MCF 10A (cell line): ENCODE measurements around the gene RALY. TPM values are rescaled to one million over a fixed set of nuclear protein-coding genes. Genes with fewer than 3 reads are reported as not detected.

ENCODE experiments used
- BruUV-seq: library from RNA; stranded (reverse); fragments of 400-500 nt; replicated peaks from 2 replicates; lab custom pipeline; 2021; lab: Mats Ljungman, UMichigan
- CTCF ChIA-PET: fragments of 300-600 bp; sonication (Branson Sonifier 250); formaldehyde crosslinking; extraction: SDS; loops from one replicate; lab custom pipeline; 2021; ENCODE audit warnings: antibody characterized with exemption, inconsistent platforms; lab: Yijun Ruan, JAX
- POLR2A ChIA-PET: fragments of 300-600, 350-650 bp; sonication (Branson Sonifier 250); formaldehyde crosslinking; extraction: SDS; loops from one replicate; lab custom pipeline; 2020; ENCODE audit warnings: antibody characterized with exemption, inconsistent platforms; lab: Yijun Ruan, JAX
- DNase-seq: peaks from one replicate; pipeline ENCODE4 v3.0.0-alpha.2; 2018; ENCODE audit not compliant: unreplicated experiment
- H3K27ac Mint-ChIP-seq: one replicate; pipeline ENCODE4 v1.8.0; 2022; ENCODE audit warnings: mild to moderate bottlenecking, low read depth, mixed read lengths; ENCODE audit not compliant: unreplicated experiment
- H3K27me3 Mint-ChIP-seq: one replicate; pipeline ENCODE4 v1.8.0; 2022; ENCODE audit warnings: mixed read lengths; ENCODE audit not compliant: insufficient read depth, unreplicated experiment
- H3K36me3 Mint-ChIP-seq: one replicate; pipeline ENCODE4 v1.8.0; 2022; ENCODE audit warnings: mild to moderate bottlenecking, moderate library complexity, mixed read lengths; ENCODE audit not compliant: insufficient read depth, unreplicated experiment
- H3K4me1 Mint-ChIP-seq: one replicate; pipeline ENCODE4 v1.8.0; 2022; ENCODE audit warnings: mixed read lengths; ENCODE audit not compliant: insufficient read depth, unreplicated experiment
- H3K4me3 Mint-ChIP-seq: one replicate; pipeline ENCODE4 v1.8.0; 2022; ENCODE audit warnings: mild to moderate bottlenecking, moderate library complexity, mixed read lengths; ENCODE audit not compliant: unreplicated experiment
- H3K9me3 Mint-ChIP-seq: one replicate; pipeline ENCODE4 v1.8.0; 2022; ENCODE audit warnings: mixed read lengths; ENCODE audit not compliant: unreplicated experiment
- intact Hi-C: fragments of 100-400 bp; cut with micrococcal nuclease; formaldehyde crosslinking; loops from 2 replicates; pipeline ENCODE4 v1.14.1; 2022
- total RNA-seq: library from RNA; stranded (reverse); gene quantifications from 2 replicates; pipeline ENCODE4 v1.2.3, GENCODE V29; 2022
- TF ChIP-seq, protein P1 (sequence below): fragments of 200-600 bp; IDR thresholded peaks from one replicate; pipeline ENCODE4 v1.8.0; 2022; ENCODE audit warnings: antibody characterized with exemption, mild to moderate bottlenecking; ENCODE audit not compliant: unreplicated experiment

RALY gene
- total RNA-seq, 1 experiment from 2014 or later, result 120 TPM

- Mint-ChIP-seq H3K9me3 (no peaks in the 10 kb centered on the region), H3K4me3 (no peak overlapping the region), H3K27me3 (no peaks in the 10 kb centered on the region), H3K27ac (no peak overlapping the region), H3K36me3 (peaks cover 54% of the 10 kb centered on the region), H3K4me1 (peaks cover 13% of the 10 kb centered on the region)
- no peak for DNase-seq
- ChIA-PET CTCF (interaction anchor here (1.1 to 2.1 kb wide), 4 partner anchors 9 to 145 kb away, joined by 3 to 13 read pairs (median 7); no protein-coding TSS in a partner anchor), POLR2A (interaction anchor here (1.5 kb wide), 1 partner anchor 34 kb away, joined by 6 read pairs; the partner anchor contains the start of gene EIF2S2)
- no TSS peak for BruUV-seq
- TF ChIP-seq, protein P1, sequence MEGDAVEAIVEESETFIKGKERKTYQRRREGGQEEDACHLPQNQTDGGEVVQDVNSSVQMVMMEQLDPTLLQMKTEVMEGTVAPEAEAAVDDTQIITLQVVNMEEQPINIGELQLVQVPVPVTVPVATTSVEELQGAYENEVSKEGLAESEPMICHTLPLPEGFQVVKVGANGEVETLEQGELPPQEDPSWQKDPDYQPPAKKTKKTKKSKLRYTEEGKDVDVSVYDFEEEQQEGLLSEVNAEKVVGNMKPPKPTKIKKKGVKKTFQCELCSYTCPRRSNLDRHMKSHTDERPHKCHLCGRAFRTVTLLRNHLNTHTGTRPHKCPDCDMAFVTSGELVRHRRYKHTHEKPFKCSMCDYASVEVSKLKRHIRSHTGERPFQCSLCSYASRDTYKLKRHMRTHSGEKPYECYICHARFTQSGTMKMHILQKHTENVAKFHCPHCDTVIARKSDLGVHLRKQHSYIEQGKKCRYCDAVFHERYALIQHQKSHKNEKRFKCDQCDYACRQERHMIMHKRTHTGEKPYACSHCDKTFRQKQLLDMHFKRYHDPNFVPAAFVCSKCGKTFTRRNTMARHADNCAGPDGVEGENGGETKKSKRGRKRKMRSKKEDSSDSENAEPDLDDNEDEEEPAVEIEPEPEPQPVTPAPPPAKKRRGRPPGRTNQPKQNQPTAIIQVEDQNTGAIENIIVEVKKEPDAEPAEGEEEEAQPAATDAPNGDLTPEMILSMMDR, result no peak
- intact Hi-C loops, result no loop called here
These were observed 84.8 kb downstream of the RALY start for GRCh38 chr20:34078540-34078939.

- TF ChIP-seq, protein P1, result no peak
- ChIA-PET POLR2A (interaction anchor here (0.5 to 1.5 kb wide), 2 partner anchors 32 to 638 kb away, joined by 3 to 6 read pairs; partner anchors contain the start of gene EIF2S2), CTCF (interaction anchor here (1.0 kb wide), 1 partner anchor 217 kb away, joined by 4 read pairs; no protein-coding TSS in a partner anchor)
- no peak for DNase-seq
- Mint-ChIP-seq H3K27ac (no peak overlapping the region), H3K27me3 (no peaks in the 10 kb centered on the region), H3K4me1 (peaks cover 24% of the 10 kb centered on the region), H3K36me3 (peaks cover 64% of the 10 kb centered on the region), H3K4me3 (no peak overlapping the region), H3K9me3 (no peaks in the 10 kb centered on the region)
- intact Hi-C loops, result no loop called here
- no TSS peak for BruUV-seq
These were observed 86.1 kb downstream of the RALY start for GRCh38 chr20:34079818-34080217.

GRCh38 chr20:34082232-34082887 lies 88.6 kb downstream of the RALY start:
- Mint-ChIP-seq H3K4me3 (no peak overlapping the region), H3K27me3 (no peaks in the 10 kb centered on the region), H3K36me3 (peaks cover 74% of the 10 kb centered on the region), H3K4me1 (peaks cover 24% of the 10 kb centered on the region), H3K27ac (peak overlapping the region; percentile 82), H3K9me3 (no peaks in the 10 kb centered on the region)
- ChIA-PET CTCF (interaction anchor here (0.6 to 3.1 kb wide), 19 partner anchors 8 to 651 kb away, joined by 3 to 36 read pairs (median 3); partner anchors contain the start of gene EIF2S2), POLR2A (interaction anchor here (0.8 to 3.2 kb wide), 16 partner anchors 8 to 416 kb away, joined by 3 to 57 read pairs (median 6); partner anchors contain the start of genes ACTL10, CHMP4B, EIF2S2 and ITCH)
- no TSS peak for BruUV-seq
- DNase-seq, result no peak
- intact Hi-C loops, result no loop called here
- TF ChIP-seq, protein P1, result no peak

DNA sequence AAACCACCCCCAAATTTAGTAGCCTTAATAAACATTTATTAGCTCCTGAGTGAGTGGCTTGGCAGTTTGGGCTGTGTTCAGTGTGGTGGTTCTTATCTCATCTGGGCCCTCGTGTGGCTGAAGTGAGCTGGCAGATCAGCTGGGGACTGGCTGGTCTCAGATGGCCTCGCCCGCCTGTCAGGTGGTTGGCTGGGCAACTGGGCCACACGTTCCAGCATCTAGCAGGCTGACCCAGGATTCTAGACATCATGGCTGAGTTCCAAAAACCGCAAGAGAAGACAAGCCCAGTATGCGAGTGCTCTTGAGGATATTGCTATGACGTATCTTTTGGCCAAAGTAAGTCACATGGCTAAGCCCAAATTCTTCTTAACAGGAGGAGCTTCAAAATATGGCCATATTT lies 89.4 kb downstream of the RALY start:
- peak; percentile 96 for DNase-seq
- intact Hi-C loops, result loop anchor here (1.0 kb wide), 1 partner anchor 46 kb away; no protein-coding TSS in a partner anchor
- no TSS peak for BruUV-seq
- ChIA-PET POLR2A (interaction anchor here (0.6 to 3.2 kb wide), 25 partner anchors 9 to 643 kb away, joined by 3 to 57 read pairs (median 4); partner anchors contain the start of genes ACTL10, CBFA2T2, CHMP4B and EIF2S2), CTCF (interaction anchor here (0.6 to 3.1 kb wide), 13 partner anchors 9 to 699 kb away, joined by 3 to 36 read pairs (median 3); partner anchors contain the start of gene EIF2S2)
- Mint-ChIP-seq H3K27me3 (no peaks in the 10 kb centered on the region), H3K27ac (peak overlapping the region; percentile 82), H3K4me1 (peaks cover 24% of the 10 kb centered on the region), H3K4me3 (no peak overlapping the region), H3K9me3 (no peaks in the 10 kb centered on the region), H3K36me3 (peaks cover 77% of the 10 kb centered on the region)
- TF ChIP-seq, protein P1, result no peak
